ENCODE results near the gene RPS8.
"Not testable (repeated sequence)": the region's sequence is repeated elsewhere in the genome, so short reads cannot be mapped to it uniquely, and the experiment has no call there.

RPS8 gene

DNA sequence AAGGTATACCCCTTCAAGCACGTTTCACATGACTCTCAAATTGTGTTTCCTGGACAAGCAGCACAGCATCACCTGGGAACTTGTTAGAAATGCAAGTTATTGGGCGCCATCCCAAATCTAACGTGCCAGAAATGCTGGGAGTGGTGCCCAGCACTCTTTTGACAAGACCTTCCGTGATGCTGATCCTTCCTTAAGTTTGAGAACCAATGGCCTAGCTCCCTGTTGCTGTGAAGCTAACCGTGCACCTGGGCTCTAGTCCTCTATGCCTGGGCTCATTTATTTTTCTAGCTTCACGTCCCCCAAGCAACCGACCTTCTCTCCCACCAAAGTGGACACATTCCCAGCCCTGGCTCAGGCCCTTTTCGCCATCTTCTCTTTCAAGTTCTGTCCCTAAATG is 8.4 kb downstream of the RPS8 start:
- DNase-seq, result no peak

DNA sequence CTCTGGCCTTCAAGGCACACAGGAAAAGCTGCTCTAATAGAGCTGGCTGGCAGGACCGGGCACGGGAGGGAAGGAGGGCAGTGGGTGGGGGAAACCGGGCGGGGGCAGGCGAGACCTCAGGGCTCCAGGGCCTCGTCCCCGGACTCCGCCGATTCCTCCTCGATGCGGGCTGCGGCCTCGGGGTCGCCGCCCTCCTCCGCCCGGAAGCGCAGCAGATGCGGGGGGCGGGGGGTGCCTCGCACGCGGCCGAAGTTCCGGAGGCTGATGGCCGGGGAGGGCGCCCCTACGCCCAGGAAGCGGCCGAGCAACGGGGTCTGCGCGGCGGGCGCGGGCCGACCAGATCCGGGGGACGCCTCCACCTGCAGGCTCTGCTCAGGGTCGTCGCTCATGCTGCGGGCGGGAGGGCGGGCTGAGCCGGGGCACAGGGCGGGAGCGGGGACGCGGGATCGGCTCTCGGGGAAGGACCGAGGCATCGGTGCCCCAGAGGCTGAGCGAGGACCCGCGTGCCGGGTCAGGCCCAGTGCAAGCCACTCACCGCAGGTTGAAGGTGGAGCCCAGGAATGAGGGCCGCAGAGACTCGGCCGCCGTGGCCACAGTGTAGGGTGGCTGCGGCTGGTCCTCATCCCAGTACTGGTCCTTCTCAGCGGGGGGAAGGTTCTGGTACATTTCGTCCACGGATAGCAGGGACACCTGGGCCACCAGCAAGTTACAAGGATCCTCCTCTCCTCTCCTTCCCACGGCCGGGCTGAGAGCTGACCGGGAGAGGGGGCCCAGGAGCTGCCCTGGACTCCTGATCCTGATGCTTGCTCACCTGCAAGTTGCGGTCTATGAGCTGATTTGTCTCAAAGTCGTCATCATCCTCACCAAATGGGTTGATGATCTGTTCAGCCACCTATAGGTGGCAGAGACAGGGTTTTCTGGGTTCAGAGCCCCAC is 9.0 kb downstream of the RPS8 start:
- DNase-seq, result no peak

GRCh38 chr1:44785029-44785380 is 9.7 kb downstream of the RPS8 start:
- DNase-seq, result no peak

DNA sequence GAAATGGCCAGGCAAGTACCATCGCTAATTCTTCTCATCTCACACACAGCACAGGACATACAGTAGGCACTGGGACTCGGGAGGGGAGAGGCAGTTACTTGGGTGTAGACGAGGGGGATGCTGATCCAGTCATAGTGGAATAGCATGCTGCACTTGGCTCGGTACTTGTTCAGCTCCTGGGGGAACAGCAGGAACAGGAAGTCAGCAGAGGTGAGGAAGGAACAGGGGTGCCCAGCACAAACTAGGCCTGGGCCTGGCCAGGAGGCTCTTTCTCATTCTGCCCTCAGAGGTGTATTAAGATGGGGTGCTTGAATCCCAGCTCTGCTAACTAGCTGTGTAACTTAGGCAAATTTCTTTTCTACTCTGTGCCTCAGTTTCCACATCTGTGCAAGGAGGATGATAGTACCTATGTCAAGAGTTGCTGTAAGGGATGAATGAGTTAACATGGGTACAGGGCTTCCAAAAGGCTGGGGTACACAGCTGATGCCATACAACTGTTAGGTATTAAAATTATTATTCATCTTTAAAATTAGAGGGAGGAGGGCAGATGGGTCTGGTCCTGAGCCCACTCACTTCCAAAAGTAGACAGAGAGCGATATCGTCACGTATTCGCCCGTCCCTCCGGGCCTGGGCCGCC is 10.3 kb downstream of the RPS8 start:
- no peak for DNase-seq

DNA sequence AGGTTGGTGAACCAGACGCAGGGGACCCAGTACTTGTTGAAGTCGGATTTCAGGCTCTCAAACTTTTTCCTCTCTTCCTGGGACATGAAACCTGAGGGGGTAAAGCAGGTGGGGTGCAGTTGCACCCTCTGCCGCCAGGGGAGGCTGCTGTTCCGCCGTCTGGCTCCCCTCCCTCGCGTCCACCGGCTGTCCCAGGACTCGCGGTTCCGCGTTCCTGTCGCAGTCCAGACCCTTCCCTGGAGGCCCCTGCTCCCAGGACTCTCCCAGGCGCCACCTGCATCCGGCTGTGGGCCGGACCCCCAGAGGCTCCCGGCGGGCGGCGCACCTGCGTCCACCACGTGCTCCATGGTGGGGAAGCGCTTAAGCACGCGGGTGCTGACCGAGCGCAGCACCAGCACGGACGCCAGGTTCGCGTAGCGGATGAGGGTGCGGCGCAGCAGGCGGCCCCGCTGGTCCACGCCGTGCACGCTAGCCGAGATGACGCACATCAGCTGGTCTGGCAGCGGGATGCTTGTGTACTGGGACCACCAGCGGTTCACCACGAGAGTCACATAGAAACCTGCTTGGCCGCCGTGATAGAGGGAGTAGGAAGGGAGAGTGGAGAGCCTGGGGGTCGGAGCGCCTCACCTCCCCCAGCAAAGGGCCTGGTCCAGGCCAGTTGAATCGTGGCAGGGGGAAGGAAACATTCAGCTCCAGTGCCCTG is 10.9 kb downstream of the RPS8 start:
- no peak for DNase-seq

- no peak for DNase-seq
These were observed 11.6 kb downstream of the RPS8 start for GRCh38 chr1:44786841-44787426.

DNA sequence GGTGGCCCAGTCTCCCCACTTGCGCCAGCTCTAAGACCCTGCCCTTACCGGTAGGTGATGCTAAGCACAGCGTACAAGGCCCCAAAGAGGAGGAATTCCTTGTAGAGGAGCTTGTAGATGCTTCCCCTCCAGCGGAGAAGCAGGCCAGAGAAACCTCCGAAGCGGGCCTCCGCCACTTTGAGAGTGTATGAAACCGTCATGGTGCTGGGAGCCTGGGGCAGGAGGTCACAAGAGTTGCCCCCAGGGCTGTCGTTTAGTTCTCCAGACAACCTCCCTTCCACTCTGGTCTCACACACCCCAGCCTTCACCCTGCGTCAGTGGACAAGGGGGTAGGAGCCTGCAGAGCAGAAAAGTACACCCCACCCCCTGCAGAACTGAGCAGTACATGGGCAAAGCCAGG is 12.2 kb downstream of the RPS8 start:
- DNase-seq, result no peak

- no peak for DNase-seq
These were observed 12.9 kb downstream of the RPS8 start, which contains the start of gene BEST4 for GRCh38 chr1:44788120-44788860. Gene BEST4 (minus strand): TSS chr1:44788170. CDS start chr1:44787705, 465 bp downstream.

DNA sequence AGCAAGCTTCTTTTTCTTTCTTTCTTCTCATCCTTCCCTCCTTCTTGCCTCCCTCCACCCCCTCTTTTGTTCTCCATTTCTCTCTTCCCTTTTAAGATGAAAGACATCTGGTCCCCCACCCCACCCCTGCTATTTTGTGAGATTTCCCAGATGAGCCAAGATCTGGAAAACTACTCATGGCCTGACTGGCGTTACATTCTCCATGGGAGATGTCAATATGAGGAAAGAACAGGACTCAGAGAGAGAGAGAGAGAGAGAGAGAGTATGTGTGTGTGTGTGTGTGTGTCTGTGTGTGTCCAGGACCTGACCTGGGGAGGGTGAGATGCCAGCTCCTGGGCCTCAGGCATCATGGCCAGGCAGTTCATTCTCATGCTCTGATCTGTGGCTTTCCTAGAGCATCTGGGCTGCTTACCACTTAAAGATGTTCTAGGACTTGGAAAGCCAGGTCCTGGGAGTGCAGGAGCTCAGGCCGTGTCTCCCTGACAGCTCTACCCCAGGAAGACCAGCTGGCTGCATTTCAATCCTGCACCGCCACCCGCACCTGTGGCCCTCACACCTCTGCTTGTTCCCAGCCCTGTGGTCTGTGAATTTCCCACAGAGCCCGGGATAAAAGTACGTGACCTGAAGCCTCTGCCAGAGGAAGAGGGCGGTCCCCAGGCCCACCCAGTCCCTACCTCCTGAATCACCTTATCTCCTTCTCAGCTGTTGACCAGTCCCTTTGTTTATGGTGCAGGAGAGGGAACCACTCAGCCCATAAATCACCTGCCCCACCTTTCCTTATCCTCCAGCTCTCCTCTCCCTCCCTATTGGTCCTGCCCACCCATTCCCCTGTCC is 15.8 kb downstream of the RPS8 start:
- no peak for DNase-seq

DNA sequence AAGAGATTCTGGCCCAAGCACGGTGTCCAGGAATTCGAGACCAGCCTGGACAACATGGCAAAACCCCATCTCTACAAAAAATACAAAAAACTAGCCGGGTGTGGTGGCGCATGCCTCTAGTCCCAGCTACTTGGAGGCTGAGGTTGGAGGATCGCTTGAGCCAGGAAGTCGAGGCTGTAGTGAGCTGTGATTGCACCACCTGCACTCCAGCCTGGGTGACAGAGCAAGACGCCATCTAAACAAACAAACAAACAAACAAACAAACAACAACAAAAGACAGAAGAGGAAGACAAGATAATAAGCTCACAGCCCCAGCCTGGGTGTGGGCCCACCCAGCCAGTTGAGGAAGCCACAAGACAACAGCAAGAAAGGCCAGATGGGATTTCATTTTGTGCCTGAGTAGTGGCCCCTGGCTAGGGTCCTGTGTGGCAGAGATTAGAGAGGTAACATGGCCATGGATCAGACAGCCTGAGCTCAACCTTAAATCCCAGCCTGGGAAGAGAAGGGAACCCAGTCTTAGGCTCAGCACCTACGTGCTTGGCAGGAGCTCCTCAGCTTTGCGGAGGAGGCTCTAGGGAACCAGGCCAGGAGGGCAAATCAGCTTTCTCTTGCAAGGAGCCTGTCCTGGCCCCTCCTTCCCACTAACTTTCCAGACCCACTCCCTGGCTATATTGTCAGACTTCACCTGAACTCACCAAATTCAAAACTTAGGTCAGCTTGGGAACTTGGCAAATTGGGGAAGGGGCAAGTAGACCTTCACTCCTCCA is 17.6 kb downstream of the RPS8 start:
- no peak for DNase-seq

GRCh38 chr1:44797886-44798285 is 22.5 kb downstream of the RPS8 start:
- DNase-seq, result not testable (repeated sequence)

- no peak for DNase-seq
These were observed 23.4 kb downstream of the RPS8 start for GRCh38 chr1:44798481-44799365.

DNA sequence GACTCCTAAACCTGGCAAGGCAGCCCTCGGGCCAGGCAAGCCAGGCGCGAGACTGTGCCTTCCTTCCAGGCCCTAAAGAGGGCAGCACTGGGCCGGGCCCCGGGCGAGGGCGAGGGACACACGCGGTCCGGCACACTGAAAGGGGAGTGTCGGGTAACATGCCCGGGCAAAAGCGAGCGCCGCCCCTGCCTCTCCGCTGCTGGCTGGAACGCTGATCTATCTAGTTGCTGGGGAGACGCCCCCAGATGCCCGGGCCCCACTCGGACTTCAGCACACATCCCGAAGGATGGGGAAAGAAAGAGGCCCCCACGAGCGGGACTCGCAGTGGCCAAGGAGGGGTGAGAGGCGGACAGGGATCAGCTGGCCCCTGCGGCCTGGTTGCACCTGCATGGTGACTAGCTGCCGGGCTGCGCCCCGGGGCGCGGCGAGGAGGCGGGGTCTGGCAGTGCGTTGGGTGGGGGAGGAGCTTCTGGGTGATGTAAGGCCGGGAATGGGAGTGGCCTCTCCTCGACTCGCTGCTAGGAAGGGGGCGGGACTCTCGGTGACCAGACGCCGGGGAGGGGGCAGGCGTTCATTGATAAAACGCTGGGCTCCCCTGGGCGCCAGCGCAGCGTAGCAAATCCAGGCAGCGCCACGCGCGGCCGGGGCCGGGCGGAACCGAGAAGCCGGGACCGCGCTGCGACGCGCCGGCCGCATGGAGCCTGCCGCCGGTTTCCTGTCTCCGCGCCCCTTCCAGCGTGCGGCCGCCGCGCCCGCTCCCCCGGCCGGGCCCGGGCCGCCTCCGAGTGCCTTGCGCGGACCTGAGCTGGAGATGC is 24.6 kb downstream of the RPS8 start, which contains the start of gene PLK3:
Gene PLK3 (plus strand): TSS at position 608 of the 815 bp plus-strand sequence. CDS start 87 bp downstream, at position 695.
- DNase-seq, result peak; percentile 95 to 98

- no peak for DNase-seq
These were observed 26.4 kb downstream of the RPS8 start for GRCh38 chr1:44801491-44802305.

GRCh38 chr1:44802306-44803061 is 27.1 kb downstream of the RPS8 start:
- no peak for DNase-seq

DNA sequence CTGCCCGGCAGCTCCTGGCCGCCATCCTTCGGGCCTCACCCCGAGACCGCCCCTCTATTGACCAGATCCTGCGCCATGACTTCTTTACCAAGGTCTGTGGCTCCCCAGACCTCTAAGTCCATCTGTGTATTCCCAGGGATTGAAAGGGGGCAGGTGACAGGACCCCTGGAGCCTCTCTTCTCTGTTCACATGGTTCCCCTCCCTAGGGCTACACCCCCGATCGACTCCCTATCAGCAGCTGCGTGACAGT is 27.6 kb downstream of the RPS8 start:
- no peak for DNase-seq
